Left hindlimb (tissue), 1 donor: Measurements from ENCODE around the gene TTC17.
A peak's percentile ranks its signal among the peaks of the same experiment; 100 is the strongest.
"Not testable (repeated sequence)": the region's sequence is repeated elsewhere in the genome, so short reads cannot be mapped to it uniquely, and the experiment has no call there.

Experiments
- DNase-seq: peaks from one replicate; pipeline ENCODE4 v3.0.0-alpha.2; 2018

The TTC17 gene, protein sequence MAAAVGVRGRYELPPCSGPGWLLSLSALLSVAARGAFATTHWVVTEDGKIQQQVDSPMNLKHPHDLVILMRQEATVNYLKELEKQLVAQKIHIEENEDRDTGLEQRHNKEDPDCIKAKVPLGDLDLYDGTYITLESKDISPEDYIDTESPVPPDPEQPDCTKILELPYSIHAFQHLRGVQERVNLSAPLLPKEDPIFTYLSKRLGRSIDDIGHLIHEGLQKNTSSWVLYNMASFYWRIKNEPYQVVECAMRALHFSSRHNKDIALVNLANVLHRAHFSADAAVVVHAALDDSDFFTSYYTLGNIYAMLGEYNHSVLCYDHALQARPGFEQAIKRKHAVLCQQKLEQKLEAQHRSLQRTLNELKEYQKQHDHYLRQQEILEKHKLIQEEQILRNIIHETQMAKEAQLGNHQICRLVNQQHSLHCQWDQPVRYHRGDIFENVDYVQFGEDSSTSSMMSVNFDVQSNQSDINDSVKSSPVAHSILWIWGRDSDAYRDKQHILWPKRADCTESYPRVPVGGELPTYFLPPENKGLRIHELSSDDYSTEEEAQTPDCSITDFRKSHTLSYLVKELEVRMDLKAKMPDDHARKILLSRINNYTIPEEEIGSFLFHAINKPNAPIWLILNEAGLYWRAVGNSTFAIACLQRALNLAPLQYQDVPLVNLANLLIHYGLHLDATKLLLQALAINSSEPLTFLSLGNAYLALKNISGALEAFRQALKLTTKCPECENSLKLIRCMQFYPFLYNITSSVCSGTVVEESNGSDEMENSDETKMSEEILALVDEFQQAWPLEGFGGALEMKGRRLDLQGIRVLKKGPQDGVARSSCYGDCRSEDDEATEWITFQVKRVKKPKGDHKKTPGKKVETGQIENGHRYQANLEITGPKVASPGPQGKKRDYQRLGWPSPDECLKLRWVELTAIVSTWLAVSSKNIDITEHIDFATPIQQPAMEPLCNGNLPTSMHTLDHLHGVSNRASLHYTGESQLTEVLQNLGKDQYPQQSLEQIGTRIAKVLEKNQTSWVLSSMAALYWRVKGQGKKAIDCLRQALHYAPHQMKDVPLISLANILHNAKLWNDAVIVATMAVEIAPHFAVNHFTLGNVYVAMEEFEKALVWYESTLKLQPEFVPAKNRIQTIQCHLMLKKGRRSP

GRCh38 chr11:43358801-43359421 is at the start of gene TTC17:
Gene TTC17, plus strand, starts transcription at chr11:43358920. Its CDS starts 35 bp downstream, at chr11:43358955.
- DNase-seq, result peak; percentile 95

GRCh38 chr11:43311791-43312607 is 46.7 kb upstream of the TTC17 start, which contains the start of gene API5:
Gene API5, plus strand, starts transcription at chr11:43311996. Its CDS starts 132 bp downstream, at chr11:43312128.
- peak; percentile 95 for DNase-seq

- no peak for DNase-seq
Observed at GRCh38 chr11:43315966-43316365, 42.8 kb upstream of the TTC17 start.

DNA sequence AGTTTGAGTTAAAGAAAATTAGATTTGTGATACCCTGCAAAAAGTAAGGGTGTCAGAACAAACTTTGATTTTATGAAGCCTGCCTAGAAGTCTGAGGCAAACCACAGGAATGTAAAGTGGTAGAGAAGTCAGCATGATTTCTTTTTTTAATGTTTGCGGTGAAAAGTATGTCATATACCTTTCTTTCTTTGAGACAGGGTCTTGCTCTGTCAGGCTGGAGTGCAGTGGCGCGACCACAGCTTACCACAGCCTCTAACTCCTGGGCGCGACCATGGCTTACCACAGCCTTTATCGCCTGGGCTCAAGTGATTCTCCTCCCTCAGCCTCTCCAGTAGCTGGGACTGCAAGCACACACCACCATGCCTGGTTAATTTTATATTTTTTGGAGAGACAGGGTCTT is 42.3 kb upstream of the TTC17 start:
- DNase-seq, result no peak

DNA sequence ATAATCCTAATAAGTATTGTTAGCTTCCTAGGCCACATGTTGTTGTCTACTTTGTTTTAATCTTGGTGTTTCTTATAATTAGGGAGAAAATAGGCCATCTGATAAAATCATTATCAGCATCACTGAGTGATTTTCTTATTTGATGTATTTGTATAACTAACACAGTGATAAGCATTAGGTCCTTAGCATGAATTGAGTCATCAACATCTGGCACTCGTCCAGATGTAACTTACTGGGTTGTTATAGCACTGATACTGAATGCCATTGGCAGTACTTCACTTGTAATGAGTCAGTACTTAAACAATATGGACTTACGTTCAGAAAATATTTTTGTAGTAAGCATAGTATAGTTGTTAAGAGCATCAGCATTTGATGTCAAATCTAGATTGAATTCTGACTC is 30.7 kb upstream of the TTC17 start:
- DNase-seq, result no peak

DNA sequence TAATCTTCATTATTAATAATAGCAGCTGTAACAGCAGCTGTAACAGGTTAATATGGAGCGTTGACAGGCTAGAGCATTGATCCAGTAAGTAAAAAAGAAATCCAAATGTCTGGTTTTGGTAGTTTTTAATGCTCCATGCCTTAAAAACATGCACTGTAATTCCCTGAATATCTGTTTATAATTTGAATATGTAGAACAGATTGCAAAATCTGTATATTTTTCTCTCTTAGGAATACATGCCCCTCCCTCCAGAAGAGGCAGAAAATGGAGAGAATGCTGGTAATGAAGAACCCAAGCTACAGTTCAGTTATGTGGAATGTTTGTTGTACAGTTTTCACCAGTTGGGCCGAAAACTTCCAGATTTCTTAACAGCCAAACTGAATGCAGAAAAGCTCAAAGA is 30.2 kb upstream of the TTC17 start:
- DNase-seq, result no peak

- DNase-seq, result no peak
Observed at GRCh38 chr11:43341159-43341558, 17.6 kb upstream of the TTC17 start.

DNA sequence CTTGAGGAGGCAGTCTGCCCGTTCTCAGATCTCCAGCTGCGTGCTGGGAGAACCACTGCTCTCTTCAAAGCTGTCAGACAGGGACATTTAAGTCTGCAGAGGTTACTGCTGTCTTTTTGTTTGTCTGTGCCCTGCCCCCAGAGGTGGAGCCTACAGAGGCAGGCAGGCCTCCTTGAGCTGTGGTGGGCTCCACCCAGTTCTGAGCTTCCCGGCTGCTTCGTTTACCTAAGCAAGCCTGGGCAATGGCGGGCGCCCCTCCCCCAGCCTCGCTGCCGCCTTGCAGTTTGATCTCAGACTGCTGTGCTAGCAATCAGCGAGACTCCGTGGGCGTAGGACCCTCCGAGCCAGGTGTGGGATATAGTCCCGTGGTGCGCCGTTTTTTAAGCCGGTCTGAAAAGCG is 7.3 kb upstream of the TTC17 start:
- DNase-seq, result not testable (repeated sequence)

- no peak for DNase-seq
Observed at GRCh38 chr11:43354311-43354710, 4.4 kb upstream of the TTC17 start.

DNA sequence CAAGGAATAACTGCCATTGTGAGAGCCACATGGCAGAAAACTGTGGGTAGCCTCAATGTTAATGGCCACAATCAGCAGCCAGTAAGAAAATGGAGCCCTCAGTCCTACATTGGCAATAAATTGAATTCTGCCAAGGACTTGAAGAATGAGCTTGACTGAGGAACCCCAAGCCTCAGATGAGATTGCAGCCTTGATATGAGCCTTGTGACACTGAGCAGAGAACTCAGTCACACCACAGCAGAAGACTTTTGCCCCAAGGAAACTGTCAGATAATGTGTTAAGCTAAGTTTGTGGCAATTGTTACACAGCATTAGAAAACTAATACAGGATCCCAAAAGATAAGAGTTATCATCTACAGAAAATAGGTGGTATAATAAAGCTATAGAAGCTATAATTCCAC is 2.4 kb upstream of the TTC17 start:
- no peak for DNase-seq

- no peak for DNase-seq
Observed at GRCh38 chr11:43358279-43358800, 380 bp upstream of the TTC17 start.

GRCh38 chr11:43359422-43359818 is 700 bp downstream of the TTC17 start:
- no peak for DNase-seq

- DNase-seq, result no peak
Observed at GRCh38 chr11:43360361-43361032, 1.8 kb downstream of the TTC17 start.

GRCh38 chr11:43366677-43367076 is 8.0 kb downstream of the TTC17 start:
- DNase-seq, result no peak

GRCh38 chr11:43367382-43368178 is 8.9 kb downstream of the TTC17 start:
- DNase-seq, result no peak

- no peak for DNase-seq
Observed at GRCh38 chr11:43376065-43376464, 17.3 kb downstream of the TTC17 start.

- DNase-seq, result no peak
Observed at GRCh38 chr11:43376594-43376993, 17.9 kb downstream of the TTC17 start.

GRCh38 chr11:43377389-43377788 is 18.7 kb downstream of the TTC17 start:
- no peak for DNase-seq

DNA sequence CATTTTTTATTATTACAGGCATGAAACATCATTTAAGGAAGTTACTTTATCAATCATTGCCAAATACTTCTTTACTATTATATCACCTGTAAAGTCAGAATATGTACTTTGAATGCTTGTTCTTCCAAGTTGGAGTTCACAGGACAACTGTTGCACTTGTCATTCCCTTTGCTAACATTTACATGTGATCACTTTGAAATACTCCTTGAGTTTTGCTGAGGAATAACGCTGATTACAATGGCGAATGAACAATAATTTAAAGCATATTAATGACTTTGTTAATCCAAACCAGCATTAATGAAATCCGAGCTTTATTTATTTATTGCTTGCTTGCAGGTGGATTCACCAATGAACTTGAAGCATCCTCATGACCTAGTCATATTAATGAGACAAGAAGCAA is 20.2 kb downstream of the TTC17 start:
- DNase-seq, result no peak

DNA sequence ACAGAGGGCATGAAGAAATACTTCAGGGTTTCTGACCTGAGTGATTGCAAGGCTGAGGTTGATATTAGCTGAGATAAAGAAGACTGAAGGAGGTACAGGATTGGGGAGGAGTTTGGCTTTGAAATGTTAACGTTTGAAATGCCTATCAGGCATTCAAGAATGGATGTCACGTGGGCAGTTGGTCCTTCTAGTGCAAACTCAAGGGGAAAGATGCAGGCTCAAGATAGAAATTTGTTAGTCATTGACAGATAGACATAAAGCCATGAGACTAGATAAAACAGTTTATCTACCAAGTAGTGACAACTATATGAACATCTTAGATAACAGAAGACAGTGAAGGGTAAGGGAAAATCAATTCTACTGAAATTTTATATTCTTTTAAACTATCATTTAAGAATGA is 23.1 kb downstream of the TTC17 start:
- no peak for DNase-seq
